ENCODE results near the gene TNNI2. TPM values are rescaled to one million over a fixed set of nuclear protein-coding genes. Genes with fewer than 3 reads are reported as not detected.

TNNI2 gene
- total and polyA plus RNA-seq, 10 of the 15 experiments (the other 5 are each of a cell fraction or from before 2014, with no cell fraction given): 0.14 to 0.79 (median 0.37) TPM; not detected in 4

- Histone ChIP-seq H3K4me1 (ENCODE audit: control insufficient read depth, insufficient read depth, low read length) (peaks cover 53% of the 10 kb centered on the region), H3K9ac (ENCODE audit: control insufficient read depth, insufficient read depth, low read length) (no peak overlapping the region), H3K4me2 (ENCODE audit: control insufficient read depth, insufficient read depth) (no peak overlapping the region), H3K4me3 (no peak overlapping the region), H3K36me3 (ENCODE audit: control insufficient read depth in 2 of 2, insufficient read depth in 2 of 2, low read length in 1 of 2) (no peaks in the 10 kb centered on the region), H2AFZ (ENCODE audit: control insufficient read depth, low read depth, low read length) (no peak overlapping the region), H3K9me3 (replicated peaks; ENCODE audit: control insufficient read depth, insufficient read depth, low read length) (no peaks in the 10 kb centered on the region), H4K20me1 (ENCODE audit: control insufficient read depth, insufficient read depth) (no peaks in the 10 kb centered on the region), H3K27me3 (replicated peaks in 1 of 2; ENCODE audit: control insufficient read depth in 2 of 2, insufficient read depth in 2 of 2, low read length in 1 of 2) (no peaks in the 10 kb centered on the region; a peak in 1 of 4 replicates), H3K79me2 (ENCODE audit: control insufficient read depth, insufficient read depth, low read length) (peaks cover 19% of the 10 kb centered on the region), H3K27ac (ENCODE audit: control insufficient read depth, insufficient read depth) (no peak overlapping the region)
- no peak for ATAC-seq
- TF ChIP-seq BMI1 (IDR thresholded peaks at IDR 0.05; ENCODE audit: borderline replicate concordance): no peak
- no peak for TF ChIP-seq CBX3 (IDR thresholded peaks at IDR 0.05; ENCODE audit: borderline replicate concordance, low read depth)
- TF ChIP-seq RUNX3 (IDR thresholded peaks at IDR 0.05; ENCODE audit: low read length): no peak
- TF ChIP-seq LARP7 (IDR thresholded peaks at IDR 0.05): no peak
- TF ChIP-seq NFYB (IDR thresholded peaks at IDR 0.05; ENCODE audit: insufficient read depth, low read depth, low read length): no peak
- TF ChIP-seq ZNF592 (IDR thresholded peaks at IDR 0.05): no peak
- TF ChIP-seq ETV6 (conservative IDR thresholded peaks at IDR 0.05 in 1 of 2, IDR thresholded peaks at IDR 0.05 in 1 of 2; ENCODE audit: borderline replicate concordance in 1 of 2, low read depth in 1 of 2): no peak
- no peak for TF ChIP-seq PKNOX1 (IDR thresholded peaks at IDR 0.05)
- no peak for TF ChIP-seq TCF12 (IDR thresholded peaks at IDR 0.05; ENCODE audit: low read depth, low read length)
- TF ChIP-seq SUPT20H (IDR thresholded peaks at IDR 0.05; ENCODE audit: borderline replicate concordance, control insufficient read depth, low read depth, low read length): no peak
- TF ChIP-seq ATF7 (IDR thresholded peaks at IDR 0.05; ENCODE audit: low read depth): no peak
- no peak for TF ChIP-seq KAT2A (conservative IDR thresholded peaks at IDR 0.05; ENCODE audit: control insufficient read depth, low read depth, low read length)
- TF ChIP-seq SREBF2 (IDR thresholded peaks at IDR 0.05; ENCODE audit: low read length): no peak
- TF ChIP-seq SREBF1 (IDR thresholded peaks at IDR 0.05; ENCODE audit: low read length): no peak
- no TSS peak for BruUV-seq (replicated peaks)
- POLR2A ChIA-PET: no interaction called here
- intact Hi-C loops (cut with micrococcal nuclease; ENCODE audit: unreplicated experiment) (no loop called here), in situ Hi-C loops (cut with MboI) (no loop called here)
- DNase-seq (ENCODE audit: low read depth, low spot score): no peak
- no peak for FAIRE-seq
- RAD21 ChIA-PET (ENCODE audit: unreplicated experiment): interaction anchor here (0.8 kb wide), 1 partner anchor 33 kb away, joined by 3 read pairs; no protein-coding TSS in a partner anchor
- 93% methylated on average over 17 of the region's 19 CpGs for WGBS (ENCODE audit: insufficient coverage, insufficient replicate concordance, low lambda C conversion rate, missing lambda C conversion rate)
- SMC1A ChIA-PET (ENCODE audit: uncharacterized antibody, unreplicated experiment): no interaction called here
- CTCF ChIA-PET: interaction anchor here (1.2 to 2.3 kb wide), 6 partner anchors 12 to 303 kb away, joined by 4 to 15 read pairs (median 5); partner anchors contain the start of gene TNNT3
Measured at GRCh38 chr11:1848640-1849430, 10.1 kb downstream of the TNNI2 start.
